Measurements from ENCODE around the gene ZC3H13.

The ZC3H13 gene

GRCh38 chr13:45909673-45910072 lies 142.9 kb downstream of the ZC3H13 start:
- no peak for FAIRE-seq
- TF ChIP-seq POLR2A (IDR thresholded peaks at IDR 0.05; ENCODE audit: low read depth, low read length) (no peak), POLR2AphosphoS5 (IDR thresholded peaks at IDR 0.05; ENCODE audit: low read depth, low read length) (no peak), TAF1 (IDR thresholded peaks at IDR 0.05; ENCODE audit: borderline replicate concordance, low read depth, low read length) (no peak)
- DNase-seq (ENCODE audit: insufficient read length): no peak

- FAIRE-seq: no peak
- TF ChIP-seq TAF1 (IDR thresholded peaks at IDR 0.05; ENCODE audit: borderline replicate concordance, low read depth, low read length) (no peak), POLR2AphosphoS5 (IDR thresholded peaks at IDR 0.05; ENCODE audit: low read depth, low read length) (no peak), POLR2A (IDR thresholded peaks at IDR 0.05; ENCODE audit: low read depth, low read length) (no peak)
- no peak for DNase-seq (ENCODE audit: insufficient read length)
Observed at GRCh38 chr13:45909089-45909488, 143.5 kb downstream of the ZC3H13 start.

- DNase-seq (ENCODE audit: insufficient read length): no peak
- TF ChIP-seq TAF1 (IDR thresholded peaks at IDR 0.05; ENCODE audit: borderline replicate concordance, low read depth, low read length): no peak
- no peak for FAIRE-seq
Observed at GRCh38 chr13:45907503-45907902, 145.0 kb downstream of the ZC3H13 start.

Measured in GM12892 (cell line).